Kidney epithelial cell (primary cell): Measurements from ENCODE around the gene TENT5A. TPM values are rescaled to one million over a fixed set of nuclear protein-coding genes. Genes with fewer than 3 reads are reported as not detected.
"Not testable (repeated sequence)": the region's sequence is repeated elsewhere in the genome, so short reads cannot be mapped to it uniquely, and the experiment has no call there.

Source experiments
- DNase-seq: peaks from one replicate; pipeline ENCODE4 v3.0.0-alpha.2; 2010; ENCODE audit warnings: low read depth
- H3K27me3 ChIP-seq: 2 replicates; pipeline ENCODE4 v1.6.0; 2011; ENCODE audit warnings: low read length; ENCODE audit not compliant: control insufficient read depth, insufficient read depth
- H3K36me3 ChIP-seq: 2 replicates; pipeline ENCODE4 v1.5.1; 2011; ENCODE audit warnings: low read length; ENCODE audit not compliant: control insufficient read depth, insufficient read depth
- H3K4me3 ChIP-seq: 2 replicates; pipeline ENCODE4 v1.5.1; 2011; ENCODE audit warnings: low read depth, mild to moderate bottlenecking, control low read depth, low read length
- total RNA-seq: library from RNA; depleted of rRNA; stranded (reverse); fragments of >200 nt; gene quantifications from 2 replicates; pipeline ENCODE4 v1.2.3, GENCODE V29; 2015
- TF ChIP-seq, protein P1 (sequence below): IDR thresholded peaks from 2 replicates; pipeline ENCODE4 v1.5.1; 2011; ENCODE audit warnings: mild to moderate bottlenecking, moderate library complexity, low read length, control low read depth, inconsistent platforms; ENCODE audit not compliant: insufficient read depth, poor library complexity, severe bottlenecking

Gene TENT5A
- total RNA-seq, 1 donor from 2014 or later = 4.6 TPM

DNA sequence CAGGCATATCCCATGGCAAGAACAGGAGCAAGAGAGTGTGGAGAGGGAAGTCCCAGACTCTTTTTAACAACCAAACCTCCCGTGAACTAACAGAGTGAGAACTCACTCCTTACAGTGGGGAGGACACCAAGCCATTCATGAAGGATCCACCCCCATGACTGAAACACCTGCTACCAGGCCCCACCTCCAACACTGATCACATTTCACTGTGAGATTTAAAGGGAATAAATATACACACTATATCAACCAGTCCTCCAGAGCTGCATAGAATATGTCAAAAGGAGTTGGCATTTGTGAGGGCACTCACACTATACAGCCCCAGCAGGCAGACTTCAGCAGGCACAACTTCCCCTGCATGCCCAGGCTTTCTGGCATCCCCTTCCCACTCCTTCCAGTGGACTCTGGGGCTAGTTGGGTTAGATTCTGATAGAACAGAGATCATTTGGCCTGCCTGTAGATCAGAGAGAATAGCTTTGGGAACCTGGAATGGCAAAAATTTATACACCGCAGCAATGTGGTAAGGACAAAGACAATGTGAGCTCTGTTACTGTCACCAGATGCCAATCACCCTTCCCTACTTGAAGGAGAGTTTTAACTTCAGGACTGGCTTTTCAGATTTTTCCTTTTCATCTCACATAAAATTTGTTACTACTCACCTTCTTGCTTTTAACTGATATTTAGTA, 25.2 kb upstream of the TENT5A start:
- DNase-seq = no peak
- no peaks in the 10 kb centered on the region for H3K36me3 ChIP-seq
- TF ChIP-seq, protein P1, sequence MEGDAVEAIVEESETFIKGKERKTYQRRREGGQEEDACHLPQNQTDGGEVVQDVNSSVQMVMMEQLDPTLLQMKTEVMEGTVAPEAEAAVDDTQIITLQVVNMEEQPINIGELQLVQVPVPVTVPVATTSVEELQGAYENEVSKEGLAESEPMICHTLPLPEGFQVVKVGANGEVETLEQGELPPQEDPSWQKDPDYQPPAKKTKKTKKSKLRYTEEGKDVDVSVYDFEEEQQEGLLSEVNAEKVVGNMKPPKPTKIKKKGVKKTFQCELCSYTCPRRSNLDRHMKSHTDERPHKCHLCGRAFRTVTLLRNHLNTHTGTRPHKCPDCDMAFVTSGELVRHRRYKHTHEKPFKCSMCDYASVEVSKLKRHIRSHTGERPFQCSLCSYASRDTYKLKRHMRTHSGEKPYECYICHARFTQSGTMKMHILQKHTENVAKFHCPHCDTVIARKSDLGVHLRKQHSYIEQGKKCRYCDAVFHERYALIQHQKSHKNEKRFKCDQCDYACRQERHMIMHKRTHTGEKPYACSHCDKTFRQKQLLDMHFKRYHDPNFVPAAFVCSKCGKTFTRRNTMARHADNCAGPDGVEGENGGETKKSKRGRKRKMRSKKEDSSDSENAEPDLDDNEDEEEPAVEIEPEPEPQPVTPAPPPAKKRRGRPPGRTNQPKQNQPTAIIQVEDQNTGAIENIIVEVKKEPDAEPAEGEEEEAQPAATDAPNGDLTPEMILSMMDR = no peak
- H3K4me3 ChIP-seq = no peak overlapping the region
- no peaks in the 10 kb centered on the region for H3K27me3 ChIP-seq

DNA sequence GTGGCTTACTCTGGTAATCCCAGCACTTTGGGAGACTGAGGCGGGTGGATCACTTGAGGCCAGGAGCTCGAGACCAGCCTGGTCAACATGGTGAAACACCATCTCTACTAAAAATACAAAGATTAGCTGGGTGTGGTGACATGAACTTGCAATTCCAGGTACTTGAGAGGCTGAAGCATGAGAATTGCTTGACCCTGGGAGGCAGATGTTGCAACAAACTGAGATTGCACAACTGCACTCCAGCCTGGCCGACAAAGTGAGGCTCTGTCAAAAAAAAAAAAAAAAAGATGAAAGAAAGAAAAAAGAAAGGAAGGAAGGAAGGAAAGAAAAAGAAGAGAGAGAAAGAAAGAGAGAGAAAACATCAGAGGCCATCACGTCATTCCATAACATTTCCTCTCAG, 23.7 kb upstream of the TENT5A start:
- H3K27me3 ChIP-seq, DNase-seq: not testable (repeated sequence)

DNA sequence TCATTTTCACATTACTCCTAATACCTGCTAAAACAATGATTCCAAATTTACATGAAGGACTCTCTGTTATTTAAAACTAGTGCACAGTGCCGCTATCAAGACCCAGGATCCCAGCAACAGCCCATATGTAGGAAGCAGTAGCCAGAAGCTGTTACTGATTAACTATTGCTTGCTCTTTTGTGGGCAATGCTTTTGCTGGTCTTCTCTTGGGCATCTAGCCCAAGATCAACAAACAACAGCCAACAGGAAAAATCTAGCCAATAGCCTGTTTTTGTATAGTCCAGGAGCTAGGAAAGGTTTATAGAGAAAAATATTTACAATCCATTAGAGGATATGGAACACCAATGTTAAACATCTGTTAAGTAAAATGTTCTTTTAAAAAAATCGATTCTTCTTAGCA, 22.1 kb upstream of the TENT5A start:
- H3K27me3 ChIP-seq = no peaks in the 10 kb centered on the region
- no peaks in the 10 kb centered on the region for H3K36me3 ChIP-seq
- peak; percentile 53 for DNase-seq
- H3K4me3 ChIP-seq = no peak overlapping the region
- TF ChIP-seq, protein P1 = no peak

More for the DNA sequence above, 23.7 kb upstream of the TENT5A start:
- H3K4me3 ChIP-seq, H3K36me3 ChIP-seq: not testable (repeated sequence)

DNA sequence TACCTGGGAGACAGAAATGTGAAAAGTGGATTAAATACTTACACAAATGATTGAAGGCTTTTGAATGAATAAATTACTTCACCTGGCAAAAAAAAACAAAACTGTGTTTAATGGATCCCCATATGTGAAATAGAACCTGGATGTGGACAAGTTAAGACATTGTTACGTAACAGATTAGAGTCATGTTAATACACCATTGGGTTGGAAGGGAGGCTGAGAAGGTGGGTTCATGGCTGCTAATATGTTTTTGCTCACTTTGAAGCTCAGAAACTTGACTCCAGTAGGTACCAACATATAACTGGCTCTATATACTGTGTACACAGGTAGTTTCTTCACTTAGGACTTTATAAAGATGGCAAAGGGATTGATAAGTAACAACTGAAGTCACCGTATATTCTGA, 21.4 kb upstream of the TENT5A start:
- TF ChIP-seq, protein P1 = no peak
- Histone ChIP-seq H3K36me3 (no peaks in the 10 kb centered on the region), H3K27me3 (no peaks in the 10 kb centered on the region), H3K4me3 (no peak overlapping the region)
- no peak for DNase-seq

DNA sequence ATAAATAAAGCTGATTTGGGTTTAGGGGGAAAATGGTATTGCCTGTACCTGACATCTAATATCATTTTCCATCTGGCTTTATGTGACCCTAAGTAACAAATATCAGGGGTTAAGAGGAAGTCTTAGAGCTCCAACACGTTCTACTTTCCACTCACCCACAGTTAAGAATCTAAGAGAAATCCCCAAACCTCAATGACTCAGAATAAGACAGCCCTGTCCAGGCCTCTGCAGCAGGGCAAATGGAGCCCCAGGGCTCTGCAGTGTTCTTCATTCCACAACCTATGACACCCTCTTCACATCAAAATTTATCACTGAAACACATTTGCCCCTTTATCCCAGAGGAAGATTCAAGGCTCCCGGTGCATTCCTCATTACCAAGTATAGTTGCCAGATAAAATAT, 20.3 kb upstream of the TENT5A start:
- H3K36me3 ChIP-seq = no peaks in the 10 kb centered on the region
- H3K4me3 ChIP-seq = no peak overlapping the region
- DNase-seq = peak; percentile 34
- TF ChIP-seq, protein P1 = no peak
- no peaks in the 10 kb centered on the region for H3K27me3 ChIP-seq

DNA sequence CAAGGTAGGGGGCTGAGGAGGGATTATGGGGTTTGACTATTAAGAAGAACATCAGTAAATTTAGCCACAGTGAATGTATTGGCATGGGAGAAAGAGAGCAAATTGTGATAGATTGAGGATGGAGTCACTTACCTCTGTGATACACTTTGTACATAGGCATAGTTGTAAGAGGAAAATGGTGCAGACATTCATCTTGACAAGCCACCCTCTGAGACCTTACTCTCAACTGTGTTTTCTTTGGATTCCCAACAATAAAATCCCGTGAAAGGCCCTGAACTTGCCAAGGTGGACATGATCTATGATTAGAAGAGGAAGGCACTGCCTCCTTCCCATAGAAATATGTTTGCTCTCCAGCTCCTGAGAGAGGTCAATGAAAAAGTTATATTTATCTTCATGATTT, 18.6 kb upstream of the TENT5A start:
- Histone ChIP-seq H3K4me3 (no peak overlapping the region), H3K27me3 (no peaks in the 10 kb centered on the region), H3K36me3 (no peaks in the 10 kb centered on the region)
- DNase-seq = no peak
- TF ChIP-seq, protein P1 = no peak
